Endothelial cell of umbilical vein (primary cell): Measurements from ENCODE around the gene PCDH9.

Experiments used
- EZH2 ChIP-seq: IDR thresholded peaks from 2 replicates; pipeline ENCODE4 v1.6.1; 2012; ENCODE audit warnings: borderline replicate concordance, low read depth, mild to moderate bottlenecking, moderate library complexity, low read length, inconsistent platforms; ENCODE audit not compliant: severe bottlenecking
- FOS ChIP-seq: IDR thresholded peaks from 2 replicates; pipeline ENCODE4 v1.6.1; 2011; ENCODE audit warnings: mild to moderate bottlenecking, low read length, moderate library complexity, borderline replicate concordance; ENCODE audit not compliant: insufficient read depth
- JUN ChIP-seq: IDR thresholded peaks from 2 replicates; pipeline ENCODE4 v1.6.1; 2011; ENCODE audit warnings: borderline replicate concordance, low read depth; ENCODE audit not compliant: insufficient read length, insufficient read depth
- POLR2A ChIP-seq: IDR thresholded peaks from 2 replicates; pipeline ENCODE4 v1.6.1; 2012; ENCODE audit warnings: low read depth, mild to moderate bottlenecking, control low read depth, low read length
- POLR2AphosphoS5 ChIP-seq: IDR thresholded peaks from 2 replicates; pipeline ENCODE4 v1.6.1; 2012; ENCODE audit warnings: low read depth, mild to moderate bottlenecking, control low read depth, low read length, moderate library complexity; ENCODE audit not compliant: insufficient read depth
- TF ChIP-seq, protein P1 (sequence below), 2 donors: IDR thresholded peaks; 1 replicate in 1 of 2; 2 replicates in 1 of 2; pipeline ENCODE4 v1.5.1; 2011; ENCODE audit warnings: low read length in 2 of 2, mild to moderate bottlenecking in 2 of 2, moderate library complexity in 2 of 2, control low read depth in 1 of 2, inconsistent platforms in 1 of 2, low read depth in 1 of 2; ENCODE audit not compliant: insufficient read depth in 1 of 2; ENCODE audit errors: extremely low read depth in 1 of 2

DNA sequence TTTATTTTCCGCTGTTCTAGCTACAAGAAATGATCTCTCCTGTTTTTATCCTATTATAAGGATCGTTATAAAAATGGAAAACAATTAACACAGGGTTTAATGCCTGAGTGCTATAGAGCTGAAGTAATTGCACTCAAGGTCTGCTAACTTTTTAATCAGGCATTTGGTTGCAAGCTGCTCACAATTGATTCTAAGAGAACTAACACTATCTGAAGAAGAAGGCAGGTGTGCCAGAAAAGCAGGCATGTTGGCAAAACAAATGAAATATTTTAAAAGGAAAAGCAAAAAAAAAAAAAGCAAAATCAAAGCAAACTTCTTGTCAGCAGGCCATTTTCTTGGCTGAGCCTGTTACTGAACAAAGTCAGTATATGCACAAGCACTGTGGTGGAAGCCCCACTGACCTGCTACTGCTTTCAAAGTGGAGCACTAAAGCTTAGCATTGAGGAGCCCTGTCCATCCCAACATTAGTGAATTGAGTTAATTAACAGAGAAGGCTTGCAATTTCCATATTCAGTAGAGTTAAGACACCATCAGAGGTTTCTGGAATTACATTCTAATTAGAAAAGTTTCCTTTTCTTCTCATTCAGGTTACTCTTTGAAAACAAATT, 574.2 kb downstream of the PCDH9 start:
- TF ChIP-seq, protein P1, sequence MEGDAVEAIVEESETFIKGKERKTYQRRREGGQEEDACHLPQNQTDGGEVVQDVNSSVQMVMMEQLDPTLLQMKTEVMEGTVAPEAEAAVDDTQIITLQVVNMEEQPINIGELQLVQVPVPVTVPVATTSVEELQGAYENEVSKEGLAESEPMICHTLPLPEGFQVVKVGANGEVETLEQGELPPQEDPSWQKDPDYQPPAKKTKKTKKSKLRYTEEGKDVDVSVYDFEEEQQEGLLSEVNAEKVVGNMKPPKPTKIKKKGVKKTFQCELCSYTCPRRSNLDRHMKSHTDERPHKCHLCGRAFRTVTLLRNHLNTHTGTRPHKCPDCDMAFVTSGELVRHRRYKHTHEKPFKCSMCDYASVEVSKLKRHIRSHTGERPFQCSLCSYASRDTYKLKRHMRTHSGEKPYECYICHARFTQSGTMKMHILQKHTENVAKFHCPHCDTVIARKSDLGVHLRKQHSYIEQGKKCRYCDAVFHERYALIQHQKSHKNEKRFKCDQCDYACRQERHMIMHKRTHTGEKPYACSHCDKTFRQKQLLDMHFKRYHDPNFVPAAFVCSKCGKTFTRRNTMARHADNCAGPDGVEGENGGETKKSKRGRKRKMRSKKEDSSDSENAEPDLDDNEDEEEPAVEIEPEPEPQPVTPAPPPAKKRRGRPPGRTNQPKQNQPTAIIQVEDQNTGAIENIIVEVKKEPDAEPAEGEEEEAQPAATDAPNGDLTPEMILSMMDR (IDR thresholded peaks at IDR 0.05; ENCODE audit: extremely low read depth in 1 of 2, insufficient read depth in 1 of 2, low read depth in 1 of 2, low read length in 2 of 2): no peak
- TF ChIP-seq JUN (no peak), POLR2A (no peak), EZH2 (no peak), FOS (no peak), POLR2AphosphoS5 (no peak)
